ENCODE results near the gene REXO5. TPM values are rescaled to one million over a fixed set of nuclear protein-coding genes. Genes with fewer than 3 reads are reported as not detected.

The REXO5 gene
- total RNA-seq, result 2.4 and 9.0 TPM in 2 replicates

GRCh38 chr16:20806168-20807050 lies at the start of gene REXO5, which contains the start of gene ERI2:
REXO5 (plus strand) TSS chr16:20806527; CDS start chr16:20806954, 427 bp downstream.
ERI2 (minus strand) TSS chr16:20806472; CDS start chr16:20806430, 42 bp downstream.

GRCh38 chr16:20763461-20764232 lies 42.7 kb upstream of the REXO5 start, which contains the start of gene ACSM3:
ACSM3 (plus strand) TSS chr16:20764014; CDS start chr16:20770035, 6,021 bp downstream.

Other genes with a start within 250 kb of the REXO5 start
- gene ACSM2B, start 230.2 kb upstream of the REXO5 start, total RNA-seq, result not detected in 2 replicates
- 0.08 TPM in 2 replicates for gene ACSM1, start 108.8 kb upstream of the REXO5 start, total RNA-seq
- 32.6 and 39.9 TPM in 2 replicates for gene THUMPD1, start 64.7 kb upstream of the REXO5 start, total RNA-seq
- gene ACSM3, start 42.5 kb upstream of the REXO5 start, total RNA-seq, result 0.65 and 2.6 TPM in 2 replicates
- gene ERI2, start 55 bp upstream of the REXO5 start, total RNA-seq, result 11.9 and 20.8 TPM in 2 replicates
- gene DCUN1D3, start 93.8 kb downstream of the REXO5 start, total RNA-seq, result 6.8 and 8.7 TPM in 2 replicates
- 26.6 and 52.9 TPM in 2 replicates for gene LYRM1, start 94.2 kb downstream of the REXO5 start, total RNA-seq

Measured in hair follicular keratinocyte (primary cell).